HG02970 (cell line): Measurements from ENCODE around the gene SLC4A2.
A peak's percentile ranks its signal among the peaks of the same experiment; 100 is the strongest.

Experiments used
- ATAC-seq: cut with Tn5 transposase; IDR thresholded peaks from one replicate; pipeline ENCODE4 v1.9.1; 2021; ENCODE audit warnings: mild to moderate bottlenecking, moderate library complexity, moderate number of reproducible peaks; ENCODE audit not compliant: unreplicated experiment, low FRiP score

The SLC4A2 gene

GRCh38 chr7:151076863-151077704, 17.7 kb downstream of the SLC4A2 start:
- ATAC-seq: no peak

GRCh38 chr7:151077705-151078232, 18.4 kb downstream of the SLC4A2 start:
- ATAC-seq: no peak

DNA sequence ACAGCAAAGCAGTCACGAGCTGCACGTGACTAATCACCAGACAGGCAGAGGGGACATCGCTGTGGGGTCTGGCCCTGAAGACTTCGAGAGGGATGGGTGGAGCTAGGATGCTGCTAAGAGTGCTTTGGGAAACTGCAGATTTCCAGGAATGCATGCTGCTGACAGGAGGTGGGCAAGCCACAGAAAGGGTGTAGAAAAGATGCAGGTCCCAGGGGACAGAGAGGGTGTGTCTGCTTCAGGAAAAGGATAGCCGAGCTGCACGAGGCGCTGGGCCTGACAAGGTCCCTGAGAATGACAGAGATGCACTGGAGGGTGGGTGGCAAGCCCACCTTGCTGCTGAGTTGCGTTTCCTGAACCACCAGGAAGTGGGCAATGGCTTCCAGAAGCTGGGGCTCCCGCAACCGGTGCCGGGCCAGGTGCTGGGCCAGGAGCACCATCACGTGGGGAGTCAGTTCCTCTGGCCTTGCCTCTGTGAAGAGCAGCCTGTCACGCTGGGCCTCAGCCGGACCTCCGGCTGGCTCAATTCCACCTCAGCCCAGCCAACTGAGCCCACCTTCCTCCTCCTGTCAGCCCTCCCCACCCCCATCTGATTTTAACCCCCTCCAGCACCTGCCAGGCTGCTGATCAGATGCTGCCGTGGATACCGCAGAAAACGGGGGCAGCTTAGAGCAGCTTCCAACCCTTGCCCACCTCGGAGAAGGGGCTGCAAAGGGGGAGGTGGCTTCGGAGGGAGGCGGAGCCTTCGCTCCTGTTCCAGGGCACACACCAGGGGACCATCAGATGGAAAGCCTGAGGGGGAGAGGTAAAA, 19.0 kb downstream of the SLC4A2 start:
- ATAC-seq: no peak

DNA sequence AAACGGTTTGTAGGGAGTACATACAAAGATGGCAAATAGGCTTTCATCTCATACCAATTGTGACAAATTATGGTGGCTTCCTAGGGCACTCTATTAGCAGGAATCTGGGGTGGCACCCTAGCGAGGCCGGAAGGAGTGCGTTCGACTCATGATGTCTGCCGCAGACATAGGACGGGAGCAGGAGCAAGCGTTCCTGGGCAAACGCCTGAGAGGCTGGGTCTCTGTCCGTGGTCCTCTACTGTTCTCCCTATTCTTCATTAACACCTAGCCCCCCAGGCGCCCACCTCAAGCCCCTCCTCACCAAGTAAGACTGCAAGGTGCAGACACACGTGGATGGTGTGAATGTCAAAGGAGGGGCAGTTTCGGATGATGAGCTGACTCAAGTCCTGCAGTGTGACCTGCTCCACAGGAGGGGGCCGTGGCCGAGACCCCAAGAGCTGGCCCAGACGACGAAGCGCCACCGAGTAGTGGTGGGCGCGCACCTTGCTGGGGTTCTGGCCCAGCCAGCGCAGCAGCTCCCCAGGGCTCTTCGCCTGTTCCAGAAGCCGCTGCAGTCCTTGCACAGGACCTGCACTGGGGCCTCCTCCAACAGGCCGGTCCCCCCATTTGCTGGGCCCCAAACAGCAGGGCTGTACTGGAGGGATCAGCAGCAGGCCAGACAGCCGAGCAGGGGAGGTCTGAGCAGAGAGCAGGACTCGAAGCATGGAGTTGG, 20.0 kb downstream of the SLC4A2 start:
- ATAC-seq: no peak

GRCh38 chr7:151080067-151080521, 20.7 kb downstream of the SLC4A2 start:
- ATAC-seq: no peak

GRCh38 chr7:151080522-151081169, 21.3 kb downstream of the SLC4A2 start, which contains the start of gene FASTK:
TSS of gene FASTK (minus strand) at chr7:151080809. CDS start at chr7:151080766, 43 bp downstream.
- ATAC-seq: peak; percentile 76

DNA sequence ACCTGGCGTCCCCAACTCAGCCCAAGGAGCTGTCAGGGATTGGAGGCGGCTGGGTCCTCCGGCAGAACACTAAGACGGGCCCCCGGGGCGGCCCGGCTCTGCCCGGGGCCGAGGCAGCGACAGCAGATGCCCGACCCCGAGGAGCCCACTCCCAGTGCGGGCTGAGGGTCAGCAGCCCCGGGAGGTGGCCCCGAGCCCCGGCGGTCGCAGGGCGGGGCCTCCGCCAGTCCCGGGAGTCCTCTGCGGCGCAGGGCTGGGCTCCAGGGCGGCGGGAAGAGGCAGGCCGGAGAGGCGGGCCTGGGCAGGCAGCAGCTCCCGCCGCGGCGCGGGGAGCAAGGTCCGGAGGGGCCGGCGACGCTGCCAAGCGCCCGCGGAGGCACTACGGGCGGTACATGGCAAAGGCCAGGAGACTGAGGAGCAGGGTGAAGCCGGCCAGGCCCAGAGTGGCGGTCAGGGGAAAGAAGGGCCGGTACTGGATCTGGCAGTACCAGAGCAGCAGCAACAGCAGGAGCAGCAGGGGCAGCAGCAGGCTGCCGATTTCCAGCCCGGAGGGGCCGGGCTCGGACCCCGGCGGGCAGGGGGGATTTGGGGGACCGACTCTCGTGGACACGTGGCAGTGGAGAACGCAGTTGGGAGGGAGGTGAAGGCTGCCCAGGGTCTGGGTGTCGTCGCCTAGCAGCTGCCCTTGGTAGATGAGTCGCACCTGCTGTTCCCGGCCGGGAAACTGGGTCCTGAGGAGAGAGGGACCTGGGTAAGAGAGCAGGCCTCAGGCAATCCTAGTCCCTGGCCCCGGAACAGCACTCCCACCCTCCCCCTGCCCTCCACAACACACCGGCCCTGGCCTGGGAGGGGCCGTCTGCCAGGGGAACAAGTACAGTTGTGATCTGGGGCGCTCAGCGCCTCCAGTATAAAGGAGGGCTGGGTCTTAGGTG, 22.0 kb downstream of the SLC4A2 start:
- ATAC-seq: no peak

DNA sequence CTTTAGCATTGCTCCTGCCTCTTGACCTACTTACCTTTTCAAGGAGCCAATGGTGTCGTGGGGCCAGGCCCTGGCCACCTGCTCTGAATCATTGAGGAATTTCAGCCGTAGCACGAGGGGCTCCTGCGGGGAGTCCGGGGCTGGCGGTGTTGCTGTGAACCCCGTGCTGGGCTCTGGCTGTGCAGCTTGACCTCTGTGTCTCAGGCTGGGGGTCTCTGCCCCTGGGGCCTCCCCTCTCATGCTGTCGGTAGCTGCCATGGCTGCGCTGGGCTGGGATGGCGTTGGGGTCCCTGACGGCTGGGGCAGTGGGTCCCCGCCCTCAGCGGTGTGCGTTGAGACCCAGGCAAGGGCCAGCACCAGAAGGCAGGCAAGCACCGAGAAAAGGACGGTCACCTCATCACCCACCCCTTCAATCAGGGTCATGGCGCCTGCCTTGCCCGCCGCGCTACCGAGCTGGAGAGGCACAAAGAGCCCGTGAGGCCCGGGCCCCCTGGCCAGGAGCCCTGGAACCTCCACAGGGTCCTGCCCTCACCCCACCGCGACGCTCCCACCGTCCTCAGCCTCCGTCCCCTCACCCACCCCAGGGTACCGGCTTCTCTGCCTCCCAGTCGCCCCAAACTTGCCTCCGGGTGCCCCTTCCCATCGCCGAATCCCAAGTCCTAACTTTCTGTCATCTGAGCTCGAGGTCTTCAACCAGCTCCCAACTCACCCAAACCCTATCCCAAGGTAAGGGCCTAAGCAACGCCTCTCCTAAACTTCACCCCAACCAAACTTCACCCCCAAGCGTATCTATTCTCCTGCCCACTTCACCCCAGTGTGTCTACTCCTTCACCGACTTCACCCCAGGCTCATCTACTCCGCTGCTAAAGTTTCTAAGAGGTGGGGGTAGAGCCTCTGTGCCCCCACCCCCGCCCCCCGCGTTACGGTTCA, 23.0 kb downstream of the SLC4A2 start:
- ATAC-seq: no peak

GRCh38 chr7:151083071-151083823, 23.9 kb downstream of the SLC4A2 start, which contains the start of gene TMUB1:
TSS of gene TMUB1 (minus strand) at chr7:151083493. CDS start at chr7:151082563, 930 bp downstream.
- ATAC-seq: peak; percentile 39

DNA sequence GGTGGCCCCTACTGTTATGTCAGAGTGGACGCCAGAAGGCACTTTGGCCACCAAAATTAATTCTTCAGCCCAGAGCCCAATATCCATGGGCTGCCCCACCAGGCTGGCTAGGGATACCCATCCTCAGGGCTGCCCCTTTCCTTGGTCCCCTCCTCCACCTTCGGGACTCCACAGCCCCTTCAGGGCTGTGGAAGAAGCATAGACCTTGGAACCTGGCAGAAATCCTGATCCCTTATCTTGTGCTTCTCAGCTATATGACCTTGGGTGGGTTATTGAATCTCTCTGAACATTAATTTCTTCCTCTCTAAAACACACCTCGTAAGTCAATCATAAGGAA, 24.4 kb downstream of the SLC4A2 start:
- no peak for ATAC-seq

- ATAC-seq: no peak
Observed at GRCh38 chr7:151085329-151085690, 25.9 kb downstream of the SLC4A2 start.

GRCh38 chr7:151085691-151086620, 26.6 kb downstream of the SLC4A2 start, which contains the start of gene AGAP3:
TSS of gene AGAP3 (plus strand) at chr7:151086475. CDS start at chr7:151086742, 267 bp downstream.
- ATAC-seq: peak; percentile 30

DNA sequence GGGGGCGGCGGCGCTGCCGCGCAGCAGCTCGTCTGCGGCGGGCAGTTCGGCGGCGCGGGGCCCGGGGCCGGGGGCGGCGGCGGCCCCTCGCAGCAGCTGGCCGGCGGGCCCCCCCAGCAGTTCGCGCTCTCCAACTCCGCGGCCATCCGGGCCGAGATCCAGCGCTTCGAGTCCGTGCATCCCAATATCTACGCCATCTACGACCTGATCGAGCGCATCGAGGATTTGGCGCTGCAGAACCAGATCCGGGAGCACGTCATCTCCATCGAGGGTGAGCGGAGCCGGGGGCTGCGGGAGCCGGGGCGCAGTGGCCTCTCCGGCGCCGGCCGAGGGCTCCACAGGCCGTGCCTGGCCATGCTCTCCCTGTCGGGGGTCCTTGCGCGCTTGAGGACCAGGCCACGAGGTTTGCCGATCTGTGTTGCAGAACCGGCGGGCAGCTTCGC, 27.4 kb downstream of the SLC4A2 start:
- no peak for ATAC-seq

DNA sequence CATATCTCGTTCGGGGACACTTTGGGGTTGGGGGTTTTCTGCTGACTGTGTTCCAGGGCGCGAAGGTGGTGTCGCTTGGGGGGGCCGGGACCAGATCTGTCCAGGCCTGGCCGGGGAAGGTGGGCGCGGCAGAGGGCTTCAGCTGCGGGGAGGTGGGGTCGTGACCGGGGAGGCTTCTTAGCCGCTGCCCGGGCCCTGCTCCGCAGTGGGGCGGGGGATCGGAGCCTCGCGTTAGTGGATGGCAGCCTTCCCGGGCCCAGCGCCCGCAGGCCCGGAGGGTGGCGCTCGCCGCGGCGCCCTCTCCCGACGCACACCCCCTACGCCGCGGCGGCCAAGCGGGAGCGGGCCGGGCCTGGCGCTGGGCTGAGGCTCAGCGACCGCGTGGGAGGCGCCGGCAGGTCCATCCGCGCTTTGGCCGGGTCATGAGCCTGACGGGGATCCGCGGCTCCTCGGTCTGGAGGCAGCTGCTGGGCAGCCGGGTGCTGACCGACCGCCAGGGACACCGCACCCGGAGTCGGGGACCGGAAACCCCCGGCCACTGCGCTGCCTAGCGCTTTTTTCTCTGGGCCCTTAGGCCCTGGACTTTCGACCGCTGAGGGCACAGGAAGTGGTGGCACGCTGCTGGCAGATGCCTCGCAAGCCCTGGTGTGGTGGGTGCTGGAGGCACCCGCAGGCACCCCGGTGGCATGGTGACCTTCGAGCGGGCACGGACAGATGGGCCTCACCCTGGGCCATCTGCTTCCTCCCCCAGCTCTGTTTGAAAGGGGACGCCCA, 28.0 kb downstream of the SLC4A2 start:
- no peak for ATAC-seq
